ENCODE results near the gene TBCE.

Gene TBCE

DNA sequence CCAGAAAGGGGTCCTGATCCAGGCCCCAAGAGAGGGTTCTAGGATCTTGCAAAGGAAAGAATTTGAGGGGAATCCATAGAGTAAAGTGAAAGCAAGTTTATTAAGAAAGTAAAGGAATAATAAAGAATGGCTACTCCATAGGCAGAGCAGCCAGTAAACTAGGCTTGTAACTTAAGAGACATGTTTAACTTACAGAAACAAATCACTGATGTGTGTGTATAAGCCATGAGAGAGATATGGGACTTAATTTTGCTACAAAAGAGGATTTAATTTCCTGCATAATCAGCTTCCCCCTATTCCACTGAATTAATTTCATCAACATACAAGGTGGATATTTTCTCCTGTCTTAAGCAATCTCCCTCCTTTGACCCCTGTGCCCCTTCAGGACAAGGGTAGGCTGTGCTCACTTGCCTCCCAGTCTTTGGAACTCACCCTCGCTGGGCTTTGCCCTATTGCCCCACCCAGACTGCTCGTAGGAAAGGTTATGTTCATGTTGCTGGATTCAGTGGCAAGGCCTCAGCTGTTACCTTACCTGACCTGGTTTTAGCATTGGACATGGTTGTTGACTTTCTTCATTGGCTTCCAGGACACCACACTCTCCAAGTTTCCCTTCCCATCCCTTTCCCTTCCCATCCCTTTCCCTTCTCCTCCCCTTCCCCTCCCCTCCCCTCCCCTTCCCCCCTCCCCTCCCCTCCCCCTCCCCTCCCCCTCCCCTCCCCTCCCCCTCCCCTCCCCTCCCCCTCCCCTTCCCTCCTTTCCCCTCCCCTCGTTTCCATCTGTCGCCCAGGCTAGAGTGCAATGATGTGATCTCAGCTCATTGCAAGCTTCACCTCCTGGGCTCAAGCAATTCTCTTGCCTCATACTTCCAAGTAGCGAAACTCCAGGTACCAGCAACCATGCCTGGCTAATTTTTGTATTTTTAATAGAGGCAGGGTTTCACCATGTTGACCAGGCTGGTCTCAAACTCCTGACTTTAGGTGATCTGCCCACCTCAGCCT, 44.6 kb downstream of the TBCE start:
- DNase-seq = peak; percentile 24

GRCh38 chr1:235415008-235415904, 48.0 kb downstream of the TBCE start:
- DNase-seq = no peak

GRCh38 chr1:235416662-235417049, 49.4 kb downstream of the TBCE start:
- peak; percentile 23 for DNase-seq

DNA sequence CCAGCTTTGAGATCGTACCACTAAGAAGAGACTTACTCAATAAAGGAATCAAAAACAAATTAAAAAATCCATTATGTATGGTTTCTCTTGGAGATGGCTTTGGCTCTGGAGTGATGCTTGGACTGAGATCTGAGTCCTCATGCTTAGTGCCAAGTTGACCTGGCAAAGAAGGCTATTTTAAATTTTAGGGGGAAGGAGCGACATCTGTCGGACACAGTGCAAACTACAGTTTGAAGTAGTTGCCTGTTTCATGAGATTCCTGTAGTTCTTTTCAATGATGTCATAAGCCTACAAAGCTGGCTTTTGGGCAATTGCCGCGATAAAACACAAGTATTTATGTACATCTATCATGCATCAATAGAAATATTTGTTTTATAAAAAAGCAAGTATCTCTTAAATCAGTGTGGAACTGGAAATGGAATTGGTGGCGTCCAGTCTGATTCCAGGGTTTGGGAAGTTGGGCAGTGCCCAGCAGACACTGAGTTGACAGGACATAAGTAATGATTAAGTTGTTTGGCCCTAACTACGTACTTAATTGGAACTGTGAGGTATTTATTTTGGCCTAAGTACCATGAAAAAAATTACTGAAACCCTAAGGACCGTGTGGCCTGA, 50.0 kb downstream of the TBCE start:
- DNase-seq = peak; percentile 15

GRCh38 chr1:235421751-235422150, 54.5 kb downstream of the TBCE start:
- no peak for DNase-seq

DNA sequence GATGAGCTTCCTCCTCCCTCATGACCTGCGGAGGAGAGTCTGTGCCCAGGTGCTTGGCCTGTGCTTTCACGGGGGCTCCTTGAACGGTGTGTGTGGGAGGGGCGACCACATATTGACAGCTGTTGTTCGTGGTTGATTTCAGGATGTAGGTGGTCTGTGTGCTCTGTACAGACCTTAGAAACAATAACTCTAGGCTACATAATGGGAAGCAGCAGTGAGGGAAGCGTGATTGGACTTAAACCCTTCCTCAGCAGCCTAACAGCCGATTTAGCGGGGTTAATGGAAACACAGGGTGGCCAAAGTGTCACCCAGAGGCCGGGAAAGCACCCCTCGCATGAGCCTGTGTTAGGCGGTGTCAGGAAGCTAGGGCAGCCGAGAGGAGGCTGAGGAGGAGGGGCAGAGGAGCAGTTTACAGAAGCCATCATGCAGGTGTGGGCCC, 56.0 kb downstream of the TBCE start:
- no peak for DNase-seq

- no peak for DNase-seq
Observed at GRCh38 chr1:235424092-235424491, 56.9 kb downstream of the TBCE start.

DNA sequence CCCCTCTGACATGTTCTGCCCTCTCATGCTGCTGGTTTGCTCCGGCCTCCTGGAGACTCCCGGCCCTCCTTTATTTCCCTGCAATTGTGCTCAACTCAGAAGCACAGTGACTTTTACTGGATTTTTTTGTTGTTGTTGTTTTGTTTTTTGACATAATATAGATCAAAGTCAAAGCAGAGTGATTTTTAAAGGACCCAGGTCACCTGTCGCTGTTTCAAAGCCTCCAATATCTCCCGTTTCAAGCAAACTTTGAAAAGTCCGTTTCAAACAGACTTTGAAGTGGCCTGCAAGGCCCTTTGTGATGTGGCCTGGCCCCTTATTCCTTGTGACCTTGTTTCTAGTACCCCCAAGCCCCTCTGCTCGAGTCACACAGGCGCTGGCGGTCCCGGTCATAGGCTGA, 58.1 kb downstream of the TBCE start:
- DNase-seq = no peak

DNA sequence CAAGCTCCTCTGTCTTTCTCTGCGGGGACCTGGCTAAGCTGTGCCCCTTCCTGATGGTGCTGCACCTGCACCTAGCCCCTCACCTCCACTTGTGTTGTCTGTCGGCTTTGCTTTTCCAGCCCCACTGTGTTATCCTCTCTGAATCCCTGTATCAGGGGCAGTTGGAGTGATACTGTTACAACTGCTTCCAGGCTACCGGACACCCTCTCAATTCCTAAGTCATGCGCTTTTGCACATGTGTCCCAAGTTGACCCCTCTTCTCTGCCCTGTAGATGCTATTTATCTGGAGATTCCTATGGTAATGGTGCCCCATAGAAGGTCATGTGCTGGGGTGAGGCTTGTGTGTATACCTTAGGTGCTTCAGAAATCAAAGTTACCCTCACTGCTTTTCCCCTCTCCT, 58.9 kb downstream of the TBCE start:
- no peak for DNase-seq

GRCh38 chr1:235426680-235427079, 59.5 kb downstream of the TBCE start:
- DNase-seq = no peak

DNA sequence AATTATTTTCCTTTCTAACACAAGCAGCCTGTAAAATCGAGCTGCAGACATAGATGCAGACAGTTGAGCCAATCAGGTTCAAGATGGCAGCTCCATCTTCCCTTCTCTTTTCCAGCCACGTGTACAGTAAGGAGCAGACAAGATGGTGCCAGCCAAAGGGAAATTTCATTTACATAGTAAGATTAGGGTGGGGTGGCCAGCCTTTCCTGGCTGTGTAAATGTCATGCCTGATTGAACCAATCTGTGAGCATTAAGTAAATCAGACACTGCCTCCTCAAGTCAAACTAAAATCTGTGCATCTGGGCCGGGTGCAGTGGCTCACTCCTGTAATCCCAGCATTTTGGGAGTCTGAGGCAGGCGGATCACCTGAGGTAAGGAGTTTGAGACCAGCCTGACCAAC, 60.2 kb downstream of the TBCE start:
- no peak for DNase-seq

- no peak for DNase-seq
Observed at GRCh38 chr1:235429143-235429542, 61.9 kb downstream of the TBCE start.

- no peak for DNase-seq
Observed at GRCh38 chr1:235430991-235431390, 63.8 kb downstream of the TBCE start.

DNA sequence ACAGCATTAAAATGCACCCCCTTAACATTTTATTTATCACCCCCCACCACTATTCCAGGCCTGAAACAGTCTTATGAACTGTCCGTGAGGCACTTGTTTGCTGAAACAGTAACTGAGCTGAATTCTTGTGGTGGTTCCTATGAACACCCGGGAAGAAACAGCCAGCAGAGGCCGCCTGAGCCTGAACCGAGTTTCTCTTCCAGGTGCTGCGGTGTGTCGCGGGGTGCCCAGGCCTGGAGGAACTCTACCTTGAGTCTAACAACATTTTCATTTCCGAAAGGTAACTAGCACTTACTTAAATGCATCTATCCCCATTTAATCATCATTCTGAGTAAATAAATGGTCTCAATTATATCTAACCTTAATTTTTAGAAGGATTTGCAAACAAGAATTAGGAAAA, 66.8 kb downstream of the TBCE start:
- DNase-seq = no peak

DNA sequence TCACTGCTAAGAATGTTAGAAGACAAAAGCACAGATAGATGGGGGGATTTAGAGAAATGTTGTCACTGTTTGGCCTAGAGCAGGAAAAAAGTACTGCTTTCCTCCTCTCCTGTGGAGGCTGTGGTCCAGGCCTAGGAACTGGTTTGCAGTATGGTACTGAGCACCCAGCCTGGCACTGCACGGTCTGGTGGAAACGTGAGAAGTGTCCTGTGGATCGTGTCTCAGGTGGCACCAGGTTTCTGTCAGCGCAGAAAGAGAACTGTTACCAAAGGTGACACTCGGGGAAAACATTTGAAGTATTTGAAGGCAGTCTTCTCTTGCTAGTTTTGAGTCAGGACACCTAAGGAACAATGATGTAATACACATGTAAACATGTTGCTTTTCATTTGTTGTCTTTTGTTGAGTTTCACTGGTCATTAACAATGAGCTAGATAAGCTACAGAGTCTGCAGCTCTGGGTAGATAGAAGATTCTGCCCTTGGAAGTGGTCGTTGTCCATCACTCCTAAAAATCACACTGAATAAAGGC, 74.0 kb downstream of the TBCE start:
- DNase-seq = no peak

- DNase-seq = peak; percentile 3
Observed at GRCh38 chr1:235442788-235443429, 75.7 kb downstream of the TBCE start.

GRCh38 chr1:235448616-235449015, 81.4 kb downstream of the TBCE start:
- no peak for DNase-seq

- DNase-seq = no peak
Observed at GRCh38 chr1:235450433-235450832, 83.2 kb downstream of the TBCE start.

- DNase-seq = no peak
Observed at GRCh38 chr1:235450886-235451483, 83.8 kb downstream of the TBCE start.

DNA sequence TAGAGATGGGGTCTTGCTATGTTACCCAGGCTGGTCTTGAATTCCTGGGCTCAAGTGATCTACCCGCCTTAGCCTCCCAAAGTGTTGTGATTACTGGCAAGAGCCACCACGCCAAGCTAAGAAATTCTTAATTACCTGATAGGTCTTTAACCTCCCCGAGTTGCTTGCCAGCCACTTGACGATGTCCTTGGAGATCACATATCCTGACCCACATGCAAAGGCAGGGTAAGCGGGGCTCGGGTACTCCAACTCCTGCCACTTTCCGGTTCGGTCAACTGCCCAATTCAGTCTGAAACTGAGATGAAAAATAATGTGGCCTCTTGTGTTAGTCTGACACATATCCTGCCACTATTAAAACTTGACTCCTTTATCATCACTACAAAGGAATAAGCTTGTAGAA, 86.8 kb downstream of the TBCE start:
- DNase-seq = no peak

DNA sequence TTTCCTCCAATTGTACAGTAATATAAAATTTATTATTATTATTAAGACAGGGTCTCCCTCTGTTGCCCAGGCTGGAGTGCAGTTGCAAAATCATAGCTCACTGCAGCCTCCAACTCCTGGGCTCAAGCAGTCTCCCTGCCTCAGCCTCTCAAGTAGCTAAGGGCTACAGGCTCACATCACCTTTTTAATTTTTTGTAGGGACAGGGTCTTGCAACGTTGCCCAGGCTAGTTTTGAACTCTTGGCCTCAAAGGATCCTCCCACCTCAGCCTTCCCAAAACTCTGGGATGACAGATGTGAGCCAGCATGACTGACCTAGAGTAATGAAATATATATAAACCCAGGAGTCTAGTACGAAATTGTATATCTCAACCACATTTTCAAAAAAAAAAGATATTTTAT, 87.9 kb downstream of the TBCE start:
- no peak for DNase-seq

DNA sequence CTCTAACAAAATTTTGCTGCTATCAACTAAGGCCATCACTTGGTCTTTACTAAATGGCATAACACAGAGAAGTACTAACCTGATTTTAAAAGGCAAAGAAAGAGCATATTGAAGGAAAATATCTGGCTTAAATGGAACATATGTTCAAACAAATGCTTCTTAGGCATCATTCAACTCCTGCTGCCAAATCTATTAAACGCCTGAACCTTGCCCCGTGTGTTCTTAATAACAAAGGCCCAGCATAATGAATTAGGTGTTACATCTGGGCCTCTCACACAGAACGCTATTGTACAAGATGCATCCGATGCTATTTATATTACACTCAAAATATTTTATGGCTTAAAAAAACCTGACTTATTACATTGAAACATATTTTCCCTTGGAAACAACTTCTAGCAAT, 88.6 kb downstream of the TBCE start:
- DNase-seq = no peak

Measured in NCI-H226 (cell line).